Measurements from ENCODE around the gene ATAT1.
A peak's percentile ranks its signal among the peaks of the same experiment; 100 is the strongest.

ATAT1 gene

DNA sequence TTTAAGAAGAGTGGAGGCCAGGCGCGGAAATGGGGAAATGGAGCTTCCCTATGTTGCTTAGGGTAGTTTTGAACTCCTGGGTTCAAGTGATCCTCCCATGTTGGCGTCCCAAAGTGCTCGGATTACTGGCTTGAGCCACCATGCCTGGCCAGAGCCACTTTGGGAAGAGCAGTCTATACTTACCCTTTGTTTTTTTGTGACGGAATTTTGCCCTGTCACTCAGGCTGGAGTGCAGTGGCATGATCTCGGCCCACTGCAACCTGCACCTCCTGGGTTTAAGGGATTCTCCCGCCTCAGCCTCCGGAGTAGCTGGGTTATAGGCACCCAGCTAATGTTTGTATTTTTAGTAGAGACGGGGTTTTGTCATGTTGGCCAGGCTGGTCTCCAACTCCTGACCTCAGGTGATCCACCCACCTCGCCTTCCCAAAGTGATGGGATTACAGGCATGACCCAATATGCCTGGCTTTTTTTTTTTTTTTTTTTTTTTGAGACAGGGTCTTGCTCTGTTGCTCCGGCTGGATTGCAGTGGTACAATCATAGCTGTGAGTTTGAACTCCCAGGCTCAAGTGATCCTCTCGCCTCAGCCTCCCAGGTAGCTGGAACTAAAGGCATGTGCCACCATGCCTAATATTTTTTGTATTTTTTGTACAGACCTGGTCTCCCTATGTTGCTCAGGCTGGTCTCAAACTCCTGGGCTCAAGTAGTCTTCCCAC is 27.6 kb upstream of the ATAT1 start:
- 0 out of 2 replicates have a peak, but pooled peaks have one; percentile 5 for TF ChIP-seq POLR2AphosphoS5 (IDR thresholded peaks at IDR 0.05; ENCODE audit: borderline replicate concordance, low read depth, low read length)
- TF ChIP-seq FOXP2 (optimal IDR thresholded peaks at IDR 0.05; ENCODE audit: control extremely low read depth, extremely low read length, insufficient read depth): no peak
- H3K36me3 ChIP-seq (ENCODE audit: insufficient read depth, low read length): peaks cover 47% of the 10 kb centered on the region
- no peaks in the 10 kb centered on the region for H3K9me3 ChIP-seq (ENCODE audit: low read depth, low read length)
- H3K27ac ChIP-seq: peak overlapping the region; percentile 64; the same call in 1 of the 2 replicates
- DNase-seq (ENCODE audit: low read depth, low spot score): no peak
- H3K4me3 ChIP-seq: no peak overlapping the region
- H3K9ac ChIP-seq (ENCODE audit: insufficient read length): no peak overlapping the region

- no peak for DNase-seq (ENCODE audit: low read depth, low spot score)
- H3K9ac ChIP-seq (ENCODE audit: insufficient read length): no peak overlapping the region
- TF ChIP-seq EZH2 (IDR thresholded peaks at IDR 0.05) (no peak), POLR2AphosphoS5 (IDR thresholded peaks at IDR 0.05; ENCODE audit: borderline replicate concordance, low read depth, low read length) (peak; percentile 25; the same call in 1 of the 2 replicates)
- H3K36me3 ChIP-seq (ENCODE audit: insufficient read depth, low read length): peaks cover 48% of the 10 kb centered on the region
- no peaks in the 10 kb centered on the region for H3K9me3 ChIP-seq (ENCODE audit: low read depth, low read length)
- no peak overlapping the region for H3K4me3 ChIP-seq
- H3K27ac ChIP-seq: peak overlapping the region; percentile 64; the same call in 1 of the 2 replicates
Observed at GRCh38 chr6:30599625-30600324, 26.9 kb upstream of the ATAT1 start.

GRCh38 chr6:30600451-30600961 is 26.2 kb upstream of the ATAT1 start:
- Histone ChIP-seq H3K27ac (peak overlapping the region; percentile 57; the same call in 1 of the 2 replicates), H3K36me3 (ENCODE audit: insufficient read depth, low read length) (peaks cover 52% of the 10 kb centered on the region), H3K9me3 (ENCODE audit: low read depth, low read length) (no peaks in the 10 kb centered on the region), H3K4me3 (no peak overlapping the region), H3K9ac (ENCODE audit: insufficient read length) (no peak overlapping the region)
- DNase-seq (ENCODE audit: low read depth, low spot score): no peak
- TF ChIP-seq POLR2AphosphoS5 (IDR thresholded peaks at IDR 0.05; ENCODE audit: borderline replicate concordance, low read depth, low read length): peak; percentile 13; the same call in 1 of the 2 replicates
- TF ChIP-seq FOXP2 (optimal IDR thresholded peaks at IDR 0.05; ENCODE audit: control extremely low read depth, extremely low read length, insufficient read depth): no peak

- Histone ChIP-seq H3K9me3 (ENCODE audit: low read depth, low read length) (no peaks in the 10 kb centered on the region), H3K27ac (no peak overlapping the region), H3K36me3 (ENCODE audit: insufficient read depth, low read length) (peaks cover 61% of the 10 kb centered on the region), H3K9ac (ENCODE audit: insufficient read length) (no peak overlapping the region), H3K4me3 (no peak overlapping the region)
- no peak for DNase-seq (ENCODE audit: low read depth, low spot score)
- TF ChIP-seq POLR2AphosphoS5 (IDR thresholded peaks at IDR 0.05; ENCODE audit: borderline replicate concordance, low read depth, low read length) (no peak), FOXP2 (optimal IDR thresholded peaks at IDR 0.05; ENCODE audit: control extremely low read depth, extremely low read length, insufficient read depth) (no peak), EZH2 (IDR thresholded peaks at IDR 0.05) (no peak)
Observed at GRCh38 chr6:30601436-30601814, 25.2 kb upstream of the ATAT1 start.

DNA sequence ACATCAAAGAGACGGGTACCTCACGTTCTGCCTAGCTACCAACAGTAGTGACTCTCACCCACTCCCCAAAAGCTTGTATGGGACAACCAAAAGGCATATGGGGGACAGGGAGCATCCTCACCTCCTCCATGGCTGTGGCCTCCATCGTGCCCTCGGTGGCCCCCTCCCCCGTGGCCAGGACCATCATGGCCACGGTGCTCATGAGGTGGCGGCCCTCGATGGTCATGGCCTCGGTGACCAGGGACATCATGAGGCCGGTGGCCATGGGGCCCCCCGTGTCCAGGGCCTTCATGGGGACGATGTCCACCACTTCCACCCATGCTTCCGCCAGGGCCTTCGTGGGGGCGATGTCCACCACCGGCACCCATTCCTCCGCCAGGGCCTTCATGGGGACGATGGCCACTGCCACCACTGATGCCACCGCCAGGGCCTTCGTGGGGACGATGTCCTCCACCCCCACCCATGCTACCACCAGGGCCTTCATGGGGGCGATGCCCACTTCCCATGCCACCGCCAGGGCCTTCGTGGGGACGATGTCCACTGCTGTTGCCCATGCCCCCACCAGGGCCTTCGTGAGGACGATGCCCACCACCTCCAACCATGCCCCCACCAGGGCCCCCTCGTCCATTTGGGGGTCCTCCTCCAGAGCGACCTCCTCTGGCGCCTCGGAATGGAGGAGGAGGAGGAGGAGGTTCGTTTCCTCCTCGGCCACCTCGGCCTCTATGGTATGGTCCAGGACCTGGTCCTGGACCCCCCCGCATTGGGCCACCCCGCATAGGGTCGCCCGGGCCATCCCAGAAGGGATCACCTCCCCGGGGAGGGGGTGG is 24.6 kb upstream of the ATAT1 start:
- DNase-seq (ENCODE audit: low read depth, low spot score): no peak
- Histone ChIP-seq H3K4me3 (no peak overlapping the region), H3K27ac (no peak overlapping the region), H3K9ac (ENCODE audit: insufficient read length) (no peak overlapping the region), H3K36me3 (ENCODE audit: insufficient read depth, low read length) (peaks cover 67% of the 10 kb centered on the region), H3K9me3 (ENCODE audit: low read depth, low read length) (no peaks in the 10 kb centered on the region)
- TF ChIP-seq EZH2 (IDR thresholded peaks at IDR 0.05) (no peak), FOXP2 (optimal IDR thresholded peaks at IDR 0.05; ENCODE audit: control extremely low read depth, extremely low read length, insufficient read depth) (no peak), POLR2AphosphoS5 (IDR thresholded peaks at IDR 0.05; ENCODE audit: borderline replicate concordance, low read depth, low read length) (no peak)

DNA sequence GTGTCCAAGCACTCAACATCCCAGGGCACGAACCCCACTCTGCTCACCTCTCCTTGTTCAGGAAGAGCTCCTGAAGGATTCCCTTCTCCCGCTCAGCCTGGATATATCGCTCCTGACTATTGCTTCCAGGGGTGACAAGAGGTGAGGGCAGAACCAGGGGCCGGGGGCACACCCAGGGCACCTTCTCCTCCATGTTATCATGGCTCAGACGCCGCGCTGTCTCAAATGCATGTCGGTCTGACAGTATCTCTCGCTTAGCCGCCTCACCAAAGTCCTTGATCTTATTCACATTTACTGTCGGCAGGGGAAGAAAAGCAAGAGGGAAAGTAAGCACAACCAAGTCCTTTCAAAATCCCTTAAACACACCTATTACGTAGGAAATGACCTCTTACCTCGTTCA is 22.7 kb upstream of the ATAT1 start:
- Histone ChIP-seq H3K4me3 (no peak overlapping the region), H3K36me3 (ENCODE audit: insufficient read depth, low read length) (peaks cover 87% of the 10 kb centered on the region), H3K9ac (ENCODE audit: insufficient read length) (no peak overlapping the region), H3K27ac (no peak overlapping the region), H3K9me3 (ENCODE audit: low read depth, low read length) (no peaks in the 10 kb centered on the region)
- no peak for DNase-seq (ENCODE audit: low read depth, low spot score)
- no peak for TF ChIP-seq FOXP2 (optimal IDR thresholded peaks at IDR 0.05; ENCODE audit: control extremely low read depth, extremely low read length, insufficient read depth)
- TF ChIP-seq EZH2 (IDR thresholded peaks at IDR 0.05): no peak
- no peak for TF ChIP-seq POLR2AphosphoS5 (IDR thresholded peaks at IDR 0.05; ENCODE audit: borderline replicate concordance, low read depth, low read length)

DNA sequence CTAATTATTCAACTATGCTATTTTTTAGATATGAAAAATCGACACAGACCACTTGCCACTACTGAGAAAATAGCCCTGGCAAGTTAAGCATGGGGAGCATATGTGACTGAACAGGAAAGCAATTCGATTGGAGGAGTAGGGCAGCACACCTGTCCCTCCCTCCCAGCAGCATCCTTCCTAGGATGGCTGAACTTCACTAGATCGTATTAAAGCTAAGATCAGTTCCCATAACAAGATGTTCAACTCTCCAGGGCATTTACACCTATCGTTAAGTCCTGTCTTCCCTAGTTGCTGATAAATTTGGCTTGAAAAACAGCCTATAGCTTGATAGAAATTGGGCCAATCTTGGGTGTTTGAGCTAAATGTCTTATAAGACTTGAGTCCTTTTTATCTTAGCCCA is 16.6 kb upstream of the ATAT1 start:
- Histone ChIP-seq H3K4me3 (no peak overlapping the region), H3K27ac (no peak overlapping the region), H3K9me3 (ENCODE audit: low read depth, low read length) (no peaks in the 10 kb centered on the region), H3K9ac (ENCODE audit: insufficient read length) (no peak overlapping the region), H3K36me3 (ENCODE audit: insufficient read depth, low read length) (peaks cover 54% of the 10 kb centered on the region)
- no peak for DNase-seq (ENCODE audit: low read depth, low spot score)
- no peak for TF ChIP-seq FOXP2 (optimal IDR thresholded peaks at IDR 0.05; ENCODE audit: control extremely low read depth, extremely low read length, insufficient read depth)
- no peak; the same call in 1 of the 2 replicates for TF ChIP-seq POLR2AphosphoS5 (IDR thresholded peaks at IDR 0.05; ENCODE audit: borderline replicate concordance, low read depth, low read length)
- no peak for TF ChIP-seq EZH2 (IDR thresholded peaks at IDR 0.05)
